Stimulated activated CD8-positive, alpha-beta memory T cell treated with anti-CD3 and anti-CD28 coated beads, Interleukin-12 subunit alpha, Interleukin-12 subunit beta, amount 100 ng/mL, for 4 hours (primary cell): ENCODE data around the gene RALGAPA2.
"Not testable (repeated sequence)": the region's sequence is repeated elsewhere in the genome, so short reads cannot be mapped to it uniquely, and the experiment has no call there.

ENCODE experiments used
- DNase-seq: peaks from one replicate; pipeline ENCODE4 v3.0.0-alpha.2; 2020; ENCODE audit warnings: low read depth

Gene RALGAPA2

GRCh38 chr20:20573797-20574196 is 138.6 kb downstream of the RALGAPA2 start:
- no peak for DNase-seq

GRCh38 chr20:20571068-20571780 is 141.2 kb downstream of the RALGAPA2 start:
- DNase-seq, result no peak

DNA sequence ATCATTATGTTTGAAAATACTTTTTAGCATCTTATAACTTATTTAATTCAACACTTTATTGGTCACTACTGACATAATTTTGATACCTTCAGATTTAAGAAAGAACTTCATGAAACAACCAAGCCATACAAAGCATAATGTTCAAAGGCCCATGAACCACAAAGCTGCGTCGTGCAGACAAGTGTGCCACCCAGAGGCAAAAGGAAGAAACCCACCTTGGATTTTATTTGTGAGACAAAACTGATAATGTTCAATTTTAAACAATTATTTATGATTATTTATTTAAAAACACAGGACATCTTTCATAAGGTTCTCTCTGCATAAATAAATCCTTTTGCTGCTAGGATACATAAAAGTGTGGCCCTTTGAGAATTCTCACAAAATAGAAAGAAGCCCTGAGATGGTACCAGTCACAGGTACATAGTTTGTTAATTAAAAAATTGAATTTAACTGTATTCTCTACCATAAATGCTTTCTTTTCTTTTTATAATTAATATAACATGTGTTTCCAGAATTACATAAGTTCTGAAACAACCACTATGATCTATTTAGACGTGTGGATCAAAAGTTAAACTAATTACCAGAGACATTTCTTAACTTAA is 143.7 kb downstream of the RALGAPA2 start:
- DNase-seq, result no peak

DNA sequence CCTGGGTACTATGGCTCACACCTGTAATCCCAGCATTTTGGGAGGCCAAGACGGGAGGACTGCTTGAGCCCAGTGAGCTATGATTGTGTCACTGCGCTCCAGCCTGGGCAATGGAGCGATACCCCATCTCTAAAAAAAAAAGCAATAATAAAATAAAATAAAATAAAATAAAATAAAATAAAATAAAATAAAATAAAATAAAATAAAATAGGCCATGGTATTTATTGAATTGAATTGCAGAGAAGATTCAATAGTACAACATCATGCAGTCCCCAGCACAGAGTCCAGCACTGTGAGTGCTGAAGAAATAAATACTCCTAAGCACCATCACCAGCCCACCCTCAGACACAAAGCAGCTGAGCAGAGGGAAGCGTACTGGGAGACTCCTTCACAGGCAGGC is 144.7 kb downstream of the RALGAPA2 start:
- DNase-seq, result no peak

- DNase-seq, result no peak
These were observed 145.9 kb downstream of the RALGAPA2 start for GRCh38 chr20:20566516-20566915.

DNA sequence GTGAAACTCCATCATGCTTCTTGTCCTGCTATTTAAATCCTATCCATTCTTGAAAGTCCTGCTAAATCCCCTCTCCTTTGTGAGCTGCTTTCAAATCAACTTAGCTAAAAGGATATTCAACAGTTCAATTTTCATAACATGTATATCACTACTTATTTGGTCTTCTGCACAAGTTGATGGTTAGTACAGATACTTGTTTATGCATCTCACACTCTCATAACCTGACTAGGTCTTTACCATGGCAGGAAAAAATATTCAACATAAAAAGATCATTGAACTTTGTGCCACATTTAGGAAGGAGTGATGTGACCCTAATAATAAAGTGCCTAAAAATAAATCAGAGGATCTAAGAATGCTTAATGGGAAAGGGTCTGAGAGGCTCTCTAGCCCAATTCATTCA is 148.2 kb downstream of the RALGAPA2 start:
- no peak for DNase-seq

DNA sequence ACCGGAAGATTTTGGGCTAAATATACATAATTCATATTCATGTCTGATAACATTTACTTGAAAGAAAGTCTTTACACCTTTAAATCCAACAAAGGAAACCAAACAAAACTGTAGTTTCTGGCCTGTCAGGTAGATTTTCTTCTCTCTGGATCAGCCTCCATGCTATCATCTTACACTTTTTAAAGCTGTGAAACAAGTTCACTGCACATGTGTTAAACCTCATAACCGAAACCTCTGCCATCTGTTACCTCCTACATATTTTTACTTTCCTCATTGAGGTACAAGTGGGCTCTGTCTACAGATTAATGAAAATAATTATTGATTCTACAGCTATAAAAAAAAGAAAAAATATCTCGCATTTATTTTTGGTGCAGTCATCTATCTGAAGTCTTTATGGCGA is 149.9 kb downstream of the RALGAPA2 start:
- DNase-seq, result no peak

DNA sequence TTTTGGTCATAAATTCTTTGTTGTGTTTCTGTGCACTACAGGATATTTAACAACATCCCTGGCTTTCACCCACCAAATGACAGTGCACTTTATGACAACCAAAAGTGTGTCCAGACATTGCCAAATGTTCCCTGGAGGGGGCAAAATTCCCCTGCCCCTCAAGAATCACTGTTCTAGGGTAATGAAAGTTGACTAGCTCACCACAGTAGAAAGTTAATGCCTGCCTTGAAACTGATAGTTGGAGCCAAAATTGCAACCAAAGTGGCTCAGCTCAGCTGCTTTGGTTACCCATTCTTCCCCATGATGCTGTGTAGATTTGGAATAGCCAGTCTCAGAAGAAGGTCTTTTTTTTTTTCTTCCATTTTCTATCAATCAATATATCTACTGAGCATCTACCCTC is 150.6 kb downstream of the RALGAPA2 start:
- DNase-seq, result no peak

- DNase-seq, result no peak
These were observed 151.3 kb downstream of the RALGAPA2 start for GRCh38 chr20:20561172-20561571.

GRCh38 chr20:20557406-20557805 is 155.0 kb downstream of the RALGAPA2 start:
- DNase-seq, result no peak

DNA sequence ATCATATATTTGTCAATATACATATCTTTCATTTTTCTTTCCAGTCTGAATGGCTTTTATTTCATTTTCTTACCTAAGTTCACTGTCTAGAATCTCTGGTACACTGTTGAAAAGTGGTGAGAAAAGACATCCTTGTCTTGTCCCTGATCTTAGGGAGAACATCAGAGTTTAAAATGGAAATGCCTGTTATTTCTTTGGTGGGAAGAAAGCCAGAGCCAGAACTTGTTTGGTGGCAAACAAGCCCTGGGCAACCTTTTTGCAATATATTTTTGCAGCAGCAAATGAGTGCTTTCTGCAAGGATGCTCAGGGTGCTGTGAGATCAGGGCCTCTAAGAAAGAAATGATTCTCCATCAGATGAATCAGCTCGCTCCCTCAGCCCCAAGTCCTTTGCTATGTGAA is 156.6 kb downstream of the RALGAPA2 start:
- no peak for DNase-seq

DNA sequence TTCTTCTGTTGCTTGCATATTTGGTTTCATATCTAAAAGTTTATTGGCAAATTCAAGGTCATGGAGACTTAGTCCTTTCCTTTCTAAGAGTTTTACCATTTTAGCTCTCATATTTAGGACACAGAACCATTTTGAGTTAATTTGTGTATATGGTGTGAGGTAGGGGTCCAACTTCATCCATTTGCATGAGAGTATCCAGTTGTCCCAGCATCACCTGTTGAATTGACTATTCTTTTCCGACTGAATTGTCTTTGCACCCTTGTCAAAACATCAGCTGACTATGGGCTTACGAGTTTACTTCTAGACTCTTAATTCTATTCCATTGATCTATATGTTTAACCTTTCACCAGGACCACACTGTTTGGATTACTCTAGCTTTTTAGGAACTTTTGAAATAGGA is 157.5 kb downstream of the RALGAPA2 start:
- DNase-seq, result no peak

DNA sequence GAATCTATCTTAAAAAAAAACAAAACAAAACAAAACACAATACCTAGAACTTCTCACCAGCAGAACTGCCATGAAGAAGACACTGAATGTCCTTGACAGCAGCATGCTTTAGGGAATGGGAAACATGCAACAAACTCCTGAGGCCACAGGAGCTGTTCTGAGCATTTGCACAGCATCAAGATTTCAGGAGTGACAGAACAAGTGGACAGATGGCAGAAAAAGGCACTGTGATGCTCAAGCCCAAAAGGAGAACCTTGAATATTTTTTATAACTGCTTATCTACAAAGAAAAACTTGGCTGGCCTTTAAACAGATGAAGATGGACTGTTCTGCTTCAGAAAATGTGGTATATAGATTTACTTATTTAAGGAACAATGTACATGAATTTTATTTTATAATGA is 158.9 kb downstream of the RALGAPA2 start:
- DNase-seq, result no peak

- DNase-seq, result no peak
These were observed 160.4 kb downstream of the RALGAPA2 start for GRCh38 chr20:20552076-20552475.

DNA sequence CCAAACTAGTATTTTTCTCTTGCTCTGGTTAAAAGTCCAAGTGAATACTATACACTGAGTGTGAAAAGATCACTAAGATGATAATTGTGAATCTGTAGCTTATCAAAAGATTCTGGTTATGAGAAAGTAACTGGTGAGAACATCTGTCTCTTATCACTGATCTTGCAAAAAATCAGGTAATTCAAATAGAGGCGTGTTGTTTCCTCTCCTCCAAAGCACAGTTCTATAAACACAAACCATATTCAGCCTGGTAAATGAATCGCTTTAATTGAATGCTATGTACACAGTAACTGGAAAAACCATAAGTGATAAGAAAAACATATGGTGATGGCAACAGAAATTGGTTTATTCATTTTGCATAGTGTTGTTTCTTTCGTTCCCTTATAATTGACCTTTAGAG is 161.0 kb downstream of the RALGAPA2 start:
- no peak for DNase-seq

DNA sequence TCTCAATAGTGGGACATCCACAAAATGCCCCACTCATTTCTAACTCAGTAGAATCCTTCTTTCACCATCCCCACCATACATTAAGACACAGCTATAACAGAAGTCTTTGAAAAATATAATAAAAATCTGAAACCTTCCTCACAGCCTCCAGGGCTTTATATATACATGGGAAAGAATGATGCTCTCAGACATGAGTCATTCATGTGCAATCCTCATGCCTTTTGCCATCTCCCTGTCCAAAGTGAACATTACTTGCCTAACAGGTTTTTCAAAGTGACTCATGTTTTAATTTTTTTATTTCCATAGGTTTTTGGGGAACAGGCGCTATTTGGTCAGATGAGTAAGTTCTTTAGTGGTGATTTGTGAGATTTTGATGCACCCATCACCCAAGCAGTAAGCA is 162.7 kb downstream of the RALGAPA2 start:
- no peak for DNase-seq

- no peak for DNase-seq
These were observed 163.2 kb downstream of the RALGAPA2 start for GRCh38 chr20:20549267-20549612.

DNA sequence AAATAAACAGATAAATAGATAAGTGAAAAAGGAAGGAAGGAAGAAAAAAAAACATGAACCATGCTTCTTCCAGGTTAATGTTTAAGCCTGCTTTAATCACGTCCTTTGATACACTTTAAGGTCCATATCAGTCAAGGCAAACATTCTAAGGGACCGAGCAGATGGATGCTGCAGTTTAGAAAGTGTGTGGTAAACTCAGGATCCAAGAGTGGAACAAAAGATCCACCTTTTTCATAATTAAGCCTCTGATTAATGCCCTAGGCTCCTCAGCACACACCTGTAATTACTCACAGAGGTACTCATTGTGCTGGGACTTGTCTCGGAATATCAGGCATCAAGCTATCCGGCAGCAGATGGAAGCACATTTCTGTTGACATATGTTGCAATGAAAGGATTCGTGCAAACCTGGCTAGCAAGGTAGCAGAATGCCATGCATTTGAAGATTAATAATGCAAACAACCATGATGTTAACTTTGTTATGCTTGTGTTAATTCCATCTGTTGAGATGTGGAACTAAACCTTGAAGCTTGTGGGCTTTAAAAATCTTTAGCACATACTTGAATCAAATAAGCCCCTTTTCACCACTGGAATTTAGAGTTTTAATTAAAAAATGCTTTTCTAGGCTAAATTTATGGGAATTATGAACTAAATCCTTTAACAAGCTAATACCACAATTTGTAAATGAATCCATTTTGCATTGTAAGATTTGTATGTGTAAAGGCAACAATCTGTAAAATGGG is 163.7 kb downstream of the RALGAPA2 start:
- no peak for DNase-seq

DNA sequence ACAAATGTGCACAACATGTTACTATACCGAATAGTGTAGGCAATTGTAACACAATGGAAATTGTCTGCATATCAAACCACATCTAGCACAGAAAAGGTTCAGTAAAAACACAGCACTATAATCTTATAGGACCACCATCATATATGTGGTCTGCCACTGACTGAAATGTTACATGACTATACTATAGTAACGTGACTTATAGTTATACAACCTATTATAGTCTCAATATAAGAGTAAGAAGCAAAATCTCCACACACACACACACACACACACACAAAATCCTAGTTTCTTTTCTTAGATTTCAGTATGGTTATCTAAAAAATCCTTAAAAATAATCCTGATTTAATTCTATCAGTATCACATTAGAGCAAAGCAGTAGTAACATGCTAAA is 164.6 kb downstream of the RALGAPA2 start:
- DNase-seq, result no peak

- no peak for DNase-seq
These were observed 165.1 kb downstream of the RALGAPA2 start for GRCh38 chr20:20547221-20547875.

GRCh38 chr20:20546402-20546801 is 166.0 kb downstream of the RALGAPA2 start:
- DNase-seq, result no peak

- DNase-seq, result not testable (repeated sequence)
These were observed 169.1 kb downstream of the RALGAPA2 start for GRCh38 chr20:20543348-20543747.
